HCT116 (cell line): ENCODE measurements around the gene DKK3. TPM values are rescaled to one million over a fixed set of nuclear protein-coding genes. Genes with fewer than 3 reads are reported as not detected.

Source experiments
- ATAC-seq: fragments of 200-7000 bp; cut with Tn5 transposase; 2 replicates; pipeline ENCODE4 v1.9.1; 2020; ENCODE audit warnings: mild to moderate bottlenecking, moderate library complexity
- BruUV-seq: library from RNA; stranded (reverse); fragments of 400-500 nt; replicated peaks from 2 replicates; lab custom pipeline; 2021; lab: Mats Ljungman, UMichigan
- CTCF ChIA-PET: fragments of 300-600 bp; sonication (Branson Sonifier 250); formaldehyde crosslinking; loops from one replicate; lab custom pipeline; 2021; ENCODE audit warnings: antibody characterized with exemption; lab: Charles Lee
- POLR2A ChIA-PET: fragments of 300-600, 350-600 bp; sonication (Branson Sonifier 250); formaldehyde crosslinking; loops from one replicate; lab custom pipeline; 2021; ENCODE audit warnings: antibody characterized with exemption; lab: Charles Lee
- RAD21 ChIA-PET, 2 experiments: fragments of 300-600 bp; sonication (Branson Sonifier 250); formaldehyde crosslinking; loops; one replicate each; lab custom pipeline; 2023; ENCODE audit warnings: low total read pairs in 2 of 2; ENCODE audit not compliant: uncharacterized antibody in 2 of 2, unreplicated experiment in 2 of 2, low non-redundant PET in 1 of 2; lab: Charles Lee
- DNase-seq: peaks from one replicate; pipeline ENCODE4 v3.0.0-alpha.2; 2010; ENCODE audit warnings: low read depth, low spot score
- H2AFZ ChIP-seq: fragments of 200-600 bp; shearing (Covaris generic), sonication (generic); 2 replicates; pipeline ENCODE4 v1.6.1; 2017; ENCODE audit warnings: low read depth, mixed run types, mixed read lengths, antibody characterized with exemption, low read length; ENCODE audit not compliant: poor library complexity, severe bottlenecking
- H3K27ac ChIP-seq: 2 replicates; pipeline ENCODE4 v1.5.1; 2012; ENCODE audit warnings: low read depth, low read length
- H3K27me3 ChIP-seq: fragments of 200-600 bp; sonication (generic); 2 replicates; pipeline ENCODE4 v1.6.1; 2016; ENCODE audit warnings: mixed run types, low read length, mixed read lengths; ENCODE audit not compliant: insufficient read depth
- H3K36me3 ChIP-seq, 2 experiments: fragments of 200-500 bp in 1 of 2; fragments of 200-600 bp in 1 of 2; sonication (Bioruptor generic) in 1 of 2; sonication (generic) in 1 of 2; 2 replicates each; pipeline versions ENCODE4 v1.5.1 to v1.6.1; 2014 to 2016; ENCODE audit warnings: low read length in 2 of 2, inconsistent platforms in 1 of 2, mixed read lengths in 1 of 2, mixed run types in 1 of 2; ENCODE audit not compliant: insufficient read depth in 2 of 2, control insufficient read depth in 1 of 2
- H3K4me1 ChIP-seq, 2 experiments: fragments of 200-600 bp in 1 of 2; sonication (generic) in 1 of 2; 2 replicates each; pipeline versions ENCODE4 v1.5.1 to v1.6.1; 2012 to 2017; ENCODE audit warnings: low read length in 2 of 2, inconsistent platforms in 1 of 2, mild to moderate bottlenecking in 1 of 2, mixed read lengths in 1 of 2, mixed run types in 1 of 2, moderate library complexity in 1 of 2; ENCODE audit not compliant: insufficient read depth in 2 of 2, control insufficient read depth in 1 of 2
- H3K4me2 ChIP-seq: fragments of 200-600 bp; sonication (generic); 2 replicates; pipeline ENCODE4 v1.6.1; 2017; ENCODE audit warnings: mixed run types, low read length, mixed read lengths
- H3K4me3 ChIP-seq, 2 experiments: fragments of 200-600 bp in 1 of 2; sonication (generic) in 1 of 2; replicated peaks in 1 of 2; 2 replicates each; pipeline ENCODE4 v1.5.1; 2011 to 2016; ENCODE audit warnings: low read length in 2 of 2, control low read depth in 1 of 2, low read depth in 1 of 2, mild to moderate bottlenecking in 1 of 2, mixed read lengths in 1 of 2, mixed run types in 1 of 2
- H3K79me2 ChIP-seq: fragments of 200-600 bp; sonication (generic); 2 replicates; pipeline ENCODE4 v1.6.1; 2017; ENCODE audit warnings: mild to moderate bottlenecking, mixed run types, low read length, moderate library complexity, mixed read lengths; ENCODE audit not compliant: insufficient read depth
- H3K9ac ChIP-seq: fragments of 200-600 bp; sonication (generic); 2 replicates; pipeline ENCODE4 v1.6.1; 2016; ENCODE audit warnings: low read length, mixed read lengths
- H3K9me2 ChIP-seq: fragments of 200-600 bp; sonication (generic), shearing (Covaris generic); 2 replicates; pipeline ENCODE4 v1.6.1; 2017; ENCODE audit warnings: mixed run types, mild to moderate bottlenecking, moderate library complexity; ENCODE audit not compliant: insufficient read depth
- H3K9me3 ChIP-seq, 2 experiments: fragments of 200-500 bp in 1 of 2; fragments of 200-600 bp in 1 of 2; sonication (Bioruptor generic) in 1 of 2; sonication (generic) in 1 of 2; 2 replicates each; pipeline ENCODE4 v1.6.1; 2014 to 2017; ENCODE audit warnings: low read length in 2 of 2, mixed read lengths in 2 of 2, inconsistent platforms in 1 of 2, low read depth in 1 of 2, mild to moderate bottlenecking in 1 of 2, mixed run types in 1 of 2, moderate library complexity in 1 of 2; ENCODE audit not compliant: control insufficient read depth in 1 of 2, insufficient read depth in 1 of 2
- H4K20me1 ChIP-seq: fragments of 200-600 bp; sonication (generic), shearing (Covaris generic); 2 replicates; pipeline ENCODE4 v1.6.1; 2017; ENCODE audit warnings: mixed run types, mild to moderate bottlenecking, moderate library complexity; ENCODE audit not compliant: insufficient read depth
- EGR1 ChIP-seq: IDR thresholded peaks from 2 replicates; pipeline ENCODE4 v1.6.1; 2012; ENCODE audit warnings: low read depth
- TCF7L2 ChIP-seq: IDR thresholded peaks from 2 replicates; pipeline ENCODE4 v1.7.0; 2011; ENCODE audit warnings: borderline replicate concordance, inconsistent platforms; ENCODE audit not compliant: insufficient read depth, insufficient read length; ENCODE audit errors: extremely low read depth
- YY1 ChIP-seq: IDR thresholded peaks from 2 replicates; pipeline ENCODE4 v1.6.1; 2011; ENCODE audit warnings: low read length, low read depth, moderate library complexity, mild to moderate bottlenecking; ENCODE audit not compliant: insufficient replicate concordance; ENCODE audit errors: extremely low read depth
- intact Hi-C: fragments of 100-400 bp; cut with micrococcal nuclease; formaldehyde crosslinking; loops from 2 replicates; pipeline ENCODE4 v1.10.0; 2022
- total RNA-seq: library from RNA; stranded (reverse); gene quantifications from one replicate; pipeline ENCODE4 v1.2.1, GENCODE V29; 2021; ENCODE audit not compliant: unreplicated experiment
- TF ChIP-seq, protein P1 (sequence below), 3 experiments: fragments of 200-600 bp in 1 of 3; sonication (generic) in 1 of 3; IDR thresholded peaks in 2 of 3; conservative IDR thresholded peaks in 1 of 3; 2 replicates each; pipeline ENCODE4 v1.5.1; 2012 to 2017; ENCODE audit warnings: low read depth in 2 of 3, low read length in 2 of 3, antibody characterized with exemption in 1 of 3, borderline replicate concordance in 1 of 3, control low read depth in 1 of 3, mild to moderate bottlenecking in 1 of 3, mixed read lengths in 1 of 3, mixed run types in 1 of 3, moderate library complexity in 1 of 3; ENCODE audit not compliant: insufficient read depth in 1 of 3
- TF ChIP-seq, protein P2 (sequence below): IDR thresholded peaks from 2 replicates; pipeline ENCODE4 v1.6.1; 2011; ENCODE audit warnings: mild to moderate bottlenecking, low read length, moderate library complexity; ENCODE audit not compliant: insufficient replicate concordance; ENCODE audit errors: extremely low read depth
- TF ChIP-seq, protein P3 (sequence below): IDR thresholded peaks from 2 replicates; pipeline ENCODE4 v1.6.1; 2012; ENCODE audit warnings: low read depth

DKK3 gene
- total RNA-seq, 1 experiment from 2014 or later, result 0.49 TPM

DNA sequence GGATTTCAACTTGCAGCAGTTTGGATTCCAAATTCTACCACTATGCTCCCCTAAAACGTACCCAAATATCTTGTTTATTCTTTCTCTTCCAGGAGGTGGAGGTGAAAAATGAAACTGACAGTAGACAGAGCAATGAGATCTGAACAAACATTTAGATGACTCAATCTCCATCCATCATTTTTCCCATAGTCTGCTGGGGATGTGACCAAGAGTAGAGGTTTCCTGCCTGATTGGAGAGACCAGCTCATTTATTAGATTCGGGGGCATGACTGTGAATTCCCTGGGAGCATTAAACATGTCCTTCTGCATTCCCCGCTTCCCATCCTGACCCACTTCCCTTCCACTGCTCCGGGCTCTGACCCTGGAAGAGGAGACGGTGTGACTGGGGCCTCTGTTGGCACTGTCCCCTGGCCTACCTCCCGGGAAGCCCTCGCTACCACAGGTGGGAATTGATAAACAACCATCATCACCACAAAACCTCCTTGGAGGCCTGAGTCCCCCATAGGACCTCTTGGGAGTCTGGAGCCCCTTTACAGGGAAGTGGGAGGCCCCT is 20.3 kb downstream of the DKK3 start:
- H3K4me1 ChIP-seq, result peaks cover 10 to 31% of the 10 kb centered on the region in 2 experiments
- ChIA-PET CTCF (interaction anchor here (0.8 to 1.8 kb wide), 2 partner anchors 21 to 60 kb away, joined by 3 to 4 read pairs; no protein-coding TSS in a partner anchor), POLR2A (no interaction called here), RAD21 (no interaction called here)
- H3K4me2 ChIP-seq, result no peak overlapping the region
- H3K9me3 ChIP-seq, result no peaks in the 10 kb centered on the region
- no peaks in the 10 kb centered on the region for H4K20me1 ChIP-seq
- no peaks in the 10 kb centered on the region for H3K9me2 ChIP-seq
- DNase-seq (no peak), ATAC-seq (0 out of 2 replicates have a peak, but pooled peaks have one; percentile 8)
- intact Hi-C loops, result loop anchor here (5.0 kb wide), 1 partner anchor 54 kb away; no protein-coding TSS in a partner anchor
- no peaks in the 10 kb centered on the region for H3K27me3 ChIP-seq
- no TSS peak for BruUV-seq
- peak overlapping the region; percentile 63 for H2AFZ ChIP-seq
- no peak overlapping the region for H3K27ac ChIP-seq
- no peaks in the 10 kb centered on the region for H3K36me3 ChIP-seq
- TF ChIP-seq, protein P1, sequence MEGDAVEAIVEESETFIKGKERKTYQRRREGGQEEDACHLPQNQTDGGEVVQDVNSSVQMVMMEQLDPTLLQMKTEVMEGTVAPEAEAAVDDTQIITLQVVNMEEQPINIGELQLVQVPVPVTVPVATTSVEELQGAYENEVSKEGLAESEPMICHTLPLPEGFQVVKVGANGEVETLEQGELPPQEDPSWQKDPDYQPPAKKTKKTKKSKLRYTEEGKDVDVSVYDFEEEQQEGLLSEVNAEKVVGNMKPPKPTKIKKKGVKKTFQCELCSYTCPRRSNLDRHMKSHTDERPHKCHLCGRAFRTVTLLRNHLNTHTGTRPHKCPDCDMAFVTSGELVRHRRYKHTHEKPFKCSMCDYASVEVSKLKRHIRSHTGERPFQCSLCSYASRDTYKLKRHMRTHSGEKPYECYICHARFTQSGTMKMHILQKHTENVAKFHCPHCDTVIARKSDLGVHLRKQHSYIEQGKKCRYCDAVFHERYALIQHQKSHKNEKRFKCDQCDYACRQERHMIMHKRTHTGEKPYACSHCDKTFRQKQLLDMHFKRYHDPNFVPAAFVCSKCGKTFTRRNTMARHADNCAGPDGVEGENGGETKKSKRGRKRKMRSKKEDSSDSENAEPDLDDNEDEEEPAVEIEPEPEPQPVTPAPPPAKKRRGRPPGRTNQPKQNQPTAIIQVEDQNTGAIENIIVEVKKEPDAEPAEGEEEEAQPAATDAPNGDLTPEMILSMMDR (IDR thresholded peaks at IDR 0.05 in 2 of 3, conservative IDR thresholded peaks at IDR 0.05 in 1 of 3; ENCODE audit: borderline replicate concordance in 1 of 3, insufficient read depth in 1 of 3, low read depth in 2 of 3, low read length in 2 of 3), result peak in 1 of 3 experiments; percentile 11; a peak in 1 of 6 replicates
- TF ChIP-seq EGR1, result no peak
- no peaks in the 10 kb centered on the region for H3K79me2 ChIP-seq
- no peak overlapping the region for H3K9ac ChIP-seq
- no peak overlapping the region for H3K4me3 ChIP-seq

DNA sequence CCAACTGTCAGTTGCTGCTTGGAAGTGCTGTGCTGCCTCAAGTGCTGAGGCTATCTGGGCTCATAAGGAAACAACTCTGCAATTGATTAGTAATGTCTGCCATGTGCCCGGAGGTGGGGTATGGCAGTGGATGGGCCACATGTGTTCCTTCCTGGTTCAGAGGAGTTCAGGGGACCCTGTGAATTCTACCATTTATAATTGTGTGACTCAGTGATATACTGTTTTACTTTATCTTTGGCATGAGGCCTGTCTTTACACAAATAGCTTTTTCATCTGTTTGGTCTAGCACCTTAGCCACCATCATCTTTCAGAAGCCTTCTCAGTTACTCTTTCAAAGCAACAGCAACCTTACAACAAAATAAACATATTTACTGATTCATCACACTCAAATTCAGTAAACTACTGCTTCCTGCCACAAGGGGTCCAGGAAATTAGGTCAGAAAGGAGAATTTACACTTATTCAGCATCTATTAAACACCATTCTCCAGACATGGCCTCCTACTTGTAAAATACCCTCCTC is 20.9 kb downstream of the DKK3 start:
- Histone ChIP-seq H3K27me3 (no peaks in the 10 kb centered on the region), H3K9ac (no peak overlapping the region), H2AFZ (peak overlapping the region; percentile 63), H3K27ac (no peak overlapping the region), H3K4me1 (peaks cover 4 to 26% of the 10 kb centered on the region in 2 experiments), H4K20me1 (no peaks in the 10 kb centered on the region), H3K4me2 (no peak overlapping the region), H3K36me3 (no peaks in the 10 kb centered on the region), H3K9me3 (no peaks in the 10 kb centered on the region), H3K9me2 (no peaks in the 10 kb centered on the region), H3K79me2 (no peaks in the 10 kb centered on the region), H3K4me3 (no peak overlapping the region)
- no TSS peak for BruUV-seq
- CTCF ChIA-PET, result interaction anchor here (1.8 kb wide), 1 partner anchor 21 kb away, joined by 4 read pairs; no protein-coding TSS in a partner anchor
- POLR2A ChIA-PET, result no interaction called here
- intact Hi-C loops, result loop anchor here (5.0 kb wide), 1 partner anchor 55 kb away; no protein-coding TSS in a partner anchor
- peak; percentile 47; the same call in 1 of the 2 replicates for ATAC-seq
- RAD21 ChIA-PET, result no interaction called here
- no peak for DNase-seq
- no peak for TF ChIP-seq TCF7L2
- TF ChIP-seq YY1, result no peak
- TF ChIP-seq, protein P2, sequence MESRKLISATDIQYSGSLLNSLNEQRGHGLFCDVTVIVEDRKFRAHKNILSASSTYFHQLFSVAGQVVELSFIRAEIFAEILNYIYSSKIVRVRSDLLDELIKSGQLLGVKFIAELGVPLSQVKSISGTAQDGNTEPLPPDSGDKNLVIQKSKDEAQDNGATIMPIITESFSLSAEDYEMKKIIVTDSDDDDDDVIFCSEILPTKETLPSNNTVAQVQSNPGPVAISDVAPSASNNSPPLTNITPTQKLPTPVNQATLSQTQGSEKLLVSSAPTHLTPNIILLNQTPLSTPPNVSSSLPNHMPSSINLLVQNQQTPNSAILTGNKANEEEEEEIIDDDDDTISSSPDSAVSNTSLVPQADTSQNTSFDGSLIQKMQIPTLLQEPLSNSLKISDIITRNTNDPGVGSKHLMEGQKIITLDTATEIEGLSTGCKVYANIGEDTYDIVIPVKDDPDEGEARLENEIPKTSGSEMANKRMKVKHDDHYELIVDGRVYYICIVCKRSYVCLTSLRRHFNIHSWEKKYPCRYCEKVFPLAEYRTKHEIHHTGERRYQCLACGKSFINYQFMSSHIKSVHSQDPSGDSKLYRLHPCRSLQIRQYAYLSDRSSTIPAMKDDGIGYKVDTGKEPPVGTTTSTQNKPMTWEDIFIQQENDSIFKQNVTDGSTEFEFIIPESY, result no peak
- TF ChIP-seq, protein P3, sequence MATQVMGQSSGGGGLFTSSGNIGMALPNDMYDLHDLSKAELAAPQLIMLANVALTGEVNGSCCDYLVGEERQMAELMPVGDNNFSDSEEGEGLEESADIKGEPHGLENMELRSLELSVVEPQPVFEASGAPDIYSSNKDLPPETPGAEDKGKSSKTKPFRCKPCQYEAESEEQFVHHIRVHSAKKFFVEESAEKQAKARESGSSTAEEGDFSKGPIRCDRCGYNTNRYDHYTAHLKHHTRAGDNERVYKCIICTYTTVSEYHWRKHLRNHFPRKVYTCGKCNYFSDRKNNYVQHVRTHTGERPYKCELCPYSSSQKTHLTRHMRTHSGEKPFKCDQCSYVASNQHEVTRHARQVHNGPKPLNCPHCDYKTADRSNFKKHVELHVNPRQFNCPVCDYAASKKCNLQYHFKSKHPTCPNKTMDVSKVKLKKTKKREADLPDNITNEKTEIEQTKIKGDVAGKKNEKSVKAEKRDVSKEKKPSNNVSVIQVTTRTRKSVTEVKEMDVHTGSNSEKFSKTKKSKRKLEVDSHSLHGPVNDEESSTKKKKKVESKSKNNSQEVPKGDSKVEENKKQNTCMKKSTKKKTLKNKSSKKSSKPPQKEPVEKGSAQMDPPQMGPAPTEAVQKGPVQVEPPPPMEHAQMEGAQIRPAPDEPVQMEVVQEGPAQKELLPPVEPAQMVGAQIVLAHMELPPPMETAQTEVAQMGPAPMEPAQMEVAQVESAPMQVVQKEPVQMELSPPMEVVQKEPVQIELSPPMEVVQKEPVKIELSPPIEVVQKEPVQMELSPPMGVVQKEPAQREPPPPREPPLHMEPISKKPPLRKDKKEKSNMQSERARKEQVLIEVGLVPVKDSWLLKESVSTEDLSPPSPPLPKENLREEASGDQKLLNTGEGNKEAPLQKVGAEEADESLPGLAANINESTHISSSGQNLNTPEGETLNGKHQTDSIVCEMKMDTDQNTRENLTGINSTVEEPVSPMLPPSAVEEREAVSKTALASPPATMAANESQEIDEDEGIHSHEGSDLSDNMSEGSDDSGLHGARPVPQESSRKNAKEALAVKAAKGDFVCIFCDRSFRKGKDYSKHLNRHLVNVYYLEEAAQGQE, result no peak
